Stimulated activated CD4-positive, alpha-beta T cell treated with anti-CD3 and anti-CD28 coated beads, TNF-alpha, amount 100 ng/mL, for 48 hours (primary cell): Measurements from ENCODE around the gene DTX4.

Experiments used
- DNase-seq, 3 donors: peaks; one replicate each; pipeline ENCODE4 v3.0.0-alpha.2; 2020; ENCODE audit warnings: low read depth in 3 of 3

The DTX4 gene

DNA sequence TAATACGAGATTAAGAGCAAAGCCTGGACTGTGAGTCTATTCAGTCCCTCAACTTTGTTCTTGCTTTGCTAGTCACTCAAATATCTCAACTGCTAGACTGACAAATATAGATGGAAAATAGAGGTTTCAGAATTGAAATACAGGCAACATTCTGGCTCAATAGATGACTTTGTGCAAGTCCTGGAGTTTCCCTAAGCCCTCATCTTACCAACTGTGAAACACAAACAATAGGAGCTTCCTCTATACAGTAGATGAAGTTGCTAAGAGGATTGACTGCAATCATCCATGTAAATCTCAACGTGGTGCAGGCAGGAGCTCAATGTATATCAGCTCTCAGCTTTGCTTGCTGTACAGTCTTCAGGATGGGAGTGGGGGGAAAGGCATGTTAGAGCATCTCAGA lies 47.0 kb downstream of the DTX4 start:
- no peak for DNase-seq

DNA sequence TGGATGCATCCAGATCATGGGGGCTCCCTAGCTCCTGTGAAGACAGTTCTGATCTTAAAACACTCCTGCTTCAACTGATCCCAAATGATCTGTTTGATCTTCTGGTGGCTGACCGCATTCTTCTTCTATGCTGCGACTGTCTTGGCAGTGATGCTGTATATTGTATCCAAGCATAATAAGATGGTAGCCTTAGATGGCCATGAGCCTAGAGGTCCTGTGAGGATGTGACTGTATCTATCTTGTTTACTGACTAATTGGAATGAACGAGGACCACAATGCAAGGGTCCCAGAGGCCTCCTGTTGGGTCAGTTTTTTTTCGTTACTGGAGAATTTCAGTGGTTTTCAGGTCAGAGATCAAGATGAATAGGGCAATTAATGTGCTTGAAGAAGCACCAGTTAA lies 47.9 kb downstream of the DTX4 start:
- DNase-seq = no peak

DNA sequence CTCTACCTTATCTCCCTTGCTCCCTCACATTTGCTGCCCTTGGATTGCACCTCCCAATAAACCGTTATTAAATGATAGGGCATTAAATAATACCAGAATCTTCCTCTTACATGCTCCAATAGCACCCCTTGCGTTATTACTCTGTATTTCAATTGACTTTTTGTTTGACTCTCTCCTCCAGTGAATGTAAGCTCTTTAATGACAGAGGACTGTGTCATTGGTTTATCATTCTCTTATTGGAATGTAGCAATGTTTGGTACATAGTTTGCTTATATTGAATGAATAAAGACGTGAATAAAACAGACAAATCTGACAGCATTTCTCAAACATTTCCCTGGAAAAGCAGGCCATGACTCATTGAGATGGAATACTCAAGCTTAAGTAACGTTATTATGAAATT lies 49.5 kb downstream of the DTX4 start:
- no peak for DNase-seq

DNA sequence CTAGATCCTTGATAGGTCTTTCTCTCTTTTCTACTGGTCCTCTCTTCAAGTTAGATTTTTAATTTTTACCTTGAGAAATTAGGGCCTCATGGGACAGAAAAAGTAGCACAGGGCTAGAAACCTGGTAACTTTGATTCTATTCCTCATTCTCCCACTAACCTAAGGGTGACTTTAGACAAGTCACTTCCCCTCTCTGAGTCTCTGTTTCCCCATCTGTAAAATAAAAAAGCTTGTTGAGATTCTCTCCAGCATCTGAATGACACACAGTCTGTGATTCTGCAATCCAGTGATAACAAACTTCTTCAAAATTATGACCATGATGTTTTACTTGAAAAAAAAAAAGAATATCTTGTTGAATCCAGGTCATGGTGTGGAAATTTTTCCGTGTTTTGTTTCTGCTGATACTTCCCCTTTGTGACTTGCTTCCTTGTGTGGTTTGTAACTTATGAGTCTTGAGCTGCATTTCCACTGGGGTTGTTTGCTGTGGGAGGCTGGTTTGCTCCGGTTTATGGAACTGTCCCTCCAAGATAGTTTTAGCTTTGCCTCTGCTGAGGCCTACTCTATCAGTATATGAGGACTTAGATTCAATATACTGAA lies 50.6 kb downstream of the DTX4 start:
- no peak for DNase-seq

DNA sequence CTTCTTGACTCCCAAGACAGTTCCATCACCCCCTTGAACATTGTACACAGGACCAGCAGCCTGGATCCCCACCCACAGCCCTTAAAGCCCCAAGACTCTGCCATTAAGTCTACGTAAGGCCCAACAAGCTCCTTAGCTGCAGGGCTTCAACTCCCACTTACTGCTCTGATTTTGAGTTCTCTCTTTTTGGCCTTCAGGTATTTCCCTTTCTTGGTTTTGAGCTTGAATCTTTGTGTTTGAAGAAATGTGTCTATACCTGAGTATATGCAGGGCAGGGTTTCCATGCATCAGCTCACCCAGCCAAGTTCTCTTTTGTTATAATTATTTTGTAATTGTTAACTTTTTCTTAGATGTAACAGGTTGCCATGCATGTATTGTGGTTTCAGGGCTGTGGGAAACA lies 51.2 kb downstream of the DTX4 start:
- DNase-seq = no peak

DNA sequence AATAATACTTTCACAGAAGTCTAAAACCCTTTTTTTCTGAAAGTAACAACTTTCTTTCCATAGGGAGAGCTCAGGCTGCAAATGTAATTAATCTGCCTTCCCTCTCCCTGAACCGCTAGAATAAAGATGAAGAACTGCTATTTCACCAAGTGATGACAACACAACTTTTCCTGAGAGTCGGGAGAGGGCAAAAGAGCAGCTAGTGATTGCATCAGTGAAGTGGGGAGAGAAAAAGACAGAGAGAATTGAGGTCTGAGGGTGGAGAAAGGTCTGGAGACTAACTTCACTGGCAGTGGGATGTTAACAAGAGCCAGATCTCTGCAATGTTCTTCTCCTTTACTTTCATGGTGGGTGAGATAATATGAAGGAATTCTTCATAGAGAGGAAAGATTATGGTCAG lies 51.7 kb downstream of the DTX4 start:
- no peak for DNase-seq

DNA sequence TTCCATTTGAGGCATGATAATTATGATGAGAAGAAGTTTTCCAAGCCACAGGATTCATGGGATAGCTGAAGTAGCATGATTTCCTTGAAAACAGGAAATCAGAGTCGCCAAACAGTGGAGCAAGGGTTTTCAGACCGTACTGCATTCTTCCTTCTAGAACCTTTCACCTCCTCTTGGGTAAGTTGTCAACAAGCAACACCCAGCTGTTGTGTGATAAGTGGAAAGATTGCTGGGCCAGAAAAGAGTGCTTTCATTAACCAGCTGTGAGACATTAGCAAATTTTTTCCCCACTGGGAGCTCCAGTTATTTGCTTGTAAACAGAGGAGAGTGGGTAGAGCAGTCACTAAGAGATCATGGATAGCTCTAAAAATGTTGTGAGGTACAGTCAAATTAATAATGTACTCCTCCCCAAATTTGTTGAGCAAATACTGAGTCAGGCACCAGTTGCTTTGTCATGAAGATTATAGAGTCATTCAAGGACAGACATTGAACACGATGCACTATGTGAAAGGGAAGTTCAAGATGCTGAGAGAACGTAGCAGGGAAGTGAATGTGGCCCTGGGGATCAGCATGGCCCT lies 52.5 kb downstream of the DTX4 start:
- no peak for DNase-seq

DNA sequence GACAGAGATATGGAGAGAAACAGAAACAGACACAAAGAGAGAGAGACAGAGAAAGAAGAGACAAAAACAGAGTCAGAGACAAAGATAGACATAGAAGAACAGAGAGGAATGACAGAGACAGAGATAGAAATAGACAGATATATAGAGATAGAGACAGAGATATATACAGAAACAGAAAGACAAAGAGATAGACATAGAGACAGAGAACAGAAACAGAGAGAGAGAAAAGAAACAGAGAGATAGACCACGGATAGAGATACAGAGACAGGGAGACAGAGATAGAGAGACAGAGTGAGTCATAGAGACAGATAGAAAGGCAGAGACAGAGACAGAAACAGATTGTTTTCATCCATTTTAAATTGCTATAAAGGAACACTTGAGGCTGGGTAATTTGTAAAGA lies 53.1 kb downstream of the DTX4 start:
- DNase-seq = no peak

DNA sequence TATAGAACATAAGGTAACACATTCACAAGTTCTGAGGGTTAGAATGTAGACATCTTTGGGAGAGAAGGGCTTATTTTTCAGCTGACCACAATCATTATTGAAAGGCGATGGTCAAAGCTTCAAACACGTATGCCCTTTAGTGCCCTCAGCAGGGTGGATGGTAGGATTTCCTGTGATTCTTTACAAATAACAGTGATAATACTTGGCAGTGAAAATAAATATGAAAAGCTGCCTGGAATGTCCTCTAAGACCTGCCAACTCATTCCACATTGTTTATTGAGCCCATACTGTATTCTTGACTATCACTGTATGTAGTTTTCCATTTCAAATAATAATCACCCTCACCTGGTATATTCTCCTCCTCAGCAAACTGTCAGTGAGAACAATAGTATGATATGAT lies 54.5 kb downstream of the DTX4 start:
- no peak for DNase-seq

DNA sequence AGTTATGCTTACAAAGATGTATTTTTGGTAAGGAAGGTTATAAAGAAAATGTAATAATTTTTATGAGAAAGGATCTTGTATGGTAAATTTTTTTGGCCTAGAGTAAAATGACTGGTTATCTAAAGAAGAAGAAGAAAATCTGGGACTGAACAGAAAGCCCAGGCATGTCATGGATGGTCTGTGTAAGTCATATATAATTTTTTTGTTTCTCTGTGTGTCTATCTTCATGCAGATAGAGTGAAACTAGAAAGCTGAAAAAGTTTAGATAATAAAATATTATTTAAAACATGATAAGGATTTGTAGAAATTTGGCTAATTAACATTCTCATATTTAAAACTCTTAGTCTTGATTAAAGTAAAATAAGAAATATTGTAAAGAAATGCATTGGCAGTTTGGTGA lies 68.4 kb downstream of the DTX4 start:
- no peak for DNase-seq

DNA sequence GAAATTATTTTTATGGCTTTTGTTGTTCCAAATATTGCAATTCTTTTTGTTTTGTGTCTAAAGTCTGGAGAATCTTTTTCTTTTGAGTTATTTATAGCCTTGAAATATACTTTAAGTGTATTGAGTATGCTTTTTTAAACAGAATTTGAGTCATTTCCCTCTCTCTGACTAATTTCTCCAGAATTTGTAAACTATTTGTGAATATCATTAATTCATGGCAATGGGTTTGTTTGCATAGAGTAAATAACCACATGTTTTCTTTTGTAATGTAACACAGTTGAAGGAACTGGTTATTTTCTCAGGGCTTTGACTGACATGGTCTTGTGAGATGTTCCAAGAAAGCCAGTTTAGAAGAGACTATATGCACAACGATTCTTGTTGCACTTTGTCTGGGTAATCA lies 71.7 kb downstream of the DTX4 start:
- no peak for DNase-seq

DNA sequence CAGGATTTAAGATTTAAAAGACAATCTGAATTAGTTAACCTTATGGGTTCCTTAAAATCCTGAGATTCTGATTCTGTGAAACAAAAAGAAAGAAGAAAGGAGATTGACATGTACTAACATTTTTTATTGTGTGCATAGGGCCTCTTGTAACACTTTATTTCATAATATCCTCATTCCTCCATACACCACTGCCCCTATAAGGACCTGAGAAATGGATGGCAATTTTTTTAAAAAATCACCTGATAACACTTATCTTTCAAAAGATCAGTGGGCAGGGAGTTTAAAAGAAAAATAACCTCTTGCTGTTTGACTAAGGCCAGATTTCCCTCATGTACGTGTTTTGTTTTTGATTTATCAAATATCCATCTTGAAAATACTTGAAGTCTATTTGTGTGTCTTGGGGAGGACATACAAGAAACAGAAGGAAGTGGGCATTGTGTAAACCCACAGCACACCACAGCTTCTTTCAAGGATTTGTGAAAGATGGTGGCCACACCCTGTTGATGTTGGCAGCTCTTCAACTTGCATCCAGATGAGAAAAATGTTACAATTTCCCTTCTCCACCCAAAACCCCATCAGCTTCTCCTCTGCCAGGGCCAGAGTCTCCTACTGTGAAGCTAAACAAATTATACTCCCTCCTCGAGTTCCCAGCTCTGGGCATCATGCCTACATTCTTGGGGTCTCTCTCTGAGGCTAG lies 75.7 kb downstream of the DTX4 start:
- DNase-seq = no peak

DNA sequence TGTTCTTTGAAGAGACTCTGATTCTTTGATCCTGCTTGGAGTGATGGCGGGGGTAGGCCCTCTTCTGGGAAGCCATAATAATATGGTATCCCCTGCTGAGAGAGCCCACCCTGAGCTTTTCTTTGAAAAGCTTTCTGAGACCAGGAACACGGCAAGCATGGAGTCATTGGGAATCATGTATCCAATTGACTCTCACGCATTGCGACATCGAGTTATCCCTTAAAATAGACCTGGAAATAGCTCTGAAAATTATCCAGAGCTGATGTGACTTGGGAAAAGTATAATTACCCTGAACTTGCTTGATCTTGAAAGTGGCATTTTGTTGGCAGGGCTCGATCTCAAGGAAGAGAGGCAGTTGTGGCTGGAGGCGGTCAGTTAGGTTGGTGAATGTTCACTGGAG lies 77.6 kb downstream of the DTX4 start:
- DNase-seq = no peak

DNA sequence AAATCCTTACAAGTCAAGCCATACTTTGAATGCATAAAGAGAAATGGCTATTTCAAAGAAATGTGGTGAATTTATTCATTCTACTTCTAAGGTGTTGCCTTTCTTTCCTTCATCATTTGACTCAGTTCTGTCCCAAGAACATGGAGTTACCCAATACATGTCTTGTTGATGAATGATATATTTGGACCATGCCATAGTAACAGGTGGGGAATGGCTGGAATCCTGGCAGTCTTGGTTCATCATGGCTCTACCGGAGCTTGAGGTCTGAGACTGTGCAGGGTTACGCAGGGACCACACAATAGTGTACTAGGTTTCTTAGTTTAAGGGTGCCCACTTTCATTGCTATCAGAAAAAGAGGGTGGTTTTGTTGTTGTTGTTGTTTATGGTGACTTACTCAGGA lies 81.1 kb downstream of the DTX4 start:
- no peak for DNase-seq

DNA sequence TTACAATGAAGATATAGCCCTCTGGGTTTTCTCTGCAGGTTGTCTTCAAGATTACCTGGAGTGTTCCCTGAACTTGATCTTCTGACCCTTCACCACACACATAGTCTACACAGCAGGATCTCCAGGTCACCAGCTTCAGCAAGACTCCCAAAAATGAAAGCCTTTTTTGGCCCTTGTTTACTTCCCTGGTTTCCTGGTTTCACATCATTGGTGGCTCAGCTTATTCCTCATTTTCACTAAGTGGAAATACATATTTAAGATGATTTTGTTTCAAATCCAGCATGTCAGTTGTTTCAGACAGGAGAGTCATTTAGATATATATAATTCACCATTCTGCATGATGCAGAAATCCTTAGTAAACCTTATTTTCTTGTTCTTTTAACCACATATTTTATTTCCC lies 82.4 kb downstream of the DTX4 start:
- DNase-seq = no peak

DNA sequence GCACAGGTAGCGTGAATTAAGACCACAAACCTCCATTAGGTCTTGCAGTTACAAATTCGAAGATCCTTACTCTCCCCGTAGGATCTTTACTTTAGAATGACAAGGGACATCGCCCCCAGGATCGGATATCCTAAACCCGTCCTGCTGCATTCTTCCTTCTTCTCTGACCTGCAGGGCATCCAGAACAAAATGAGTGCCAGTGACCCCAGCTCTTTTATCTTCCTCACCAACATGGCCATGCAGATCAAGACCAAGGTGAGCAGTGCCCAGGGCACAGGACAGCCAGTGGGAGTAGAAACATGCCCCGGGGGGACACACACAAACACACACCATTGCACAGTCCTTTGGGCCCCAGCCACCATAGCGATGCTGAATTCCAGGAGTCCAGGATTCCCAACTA lies 83.3 kb downstream of the DTX4 start:
- DNase-seq = no peak
